Mucosa of gallbladder (tissue), 1 donor: Measurements from ENCODE around the gene LINGO3. TPM values are rescaled to one million over a fixed set of nuclear protein-coding genes. Genes with fewer than 3 reads are reported as not detected.

ENCODE experiments used
- DNase-seq: peaks from one replicate; pipeline ENCODE4 v3.0.0-alpha.2; 2020; ENCODE audit warnings: low spot score
- total RNA-seq: library from RNA; stranded (reverse); gene quantifications from one replicate; pipeline ENCODE4 v1.2.1, GENCODE V29; 2021
- donor health status: DM: no; HTN: no; CAD: no.

Gene LINGO3
- total RNA-seq, 1 donor from 2014 or later = 0.17 TPM

- DNase-seq = peak; percentile 89
Measured at GRCh38 chr19:2266183-2266993, 41.6 kb downstream of the LINGO3 start.

GRCh38 chr19:2261438-2262172 is 46.3 kb downstream of the LINGO3 start:
- no peak for DNase-seq

DNA sequence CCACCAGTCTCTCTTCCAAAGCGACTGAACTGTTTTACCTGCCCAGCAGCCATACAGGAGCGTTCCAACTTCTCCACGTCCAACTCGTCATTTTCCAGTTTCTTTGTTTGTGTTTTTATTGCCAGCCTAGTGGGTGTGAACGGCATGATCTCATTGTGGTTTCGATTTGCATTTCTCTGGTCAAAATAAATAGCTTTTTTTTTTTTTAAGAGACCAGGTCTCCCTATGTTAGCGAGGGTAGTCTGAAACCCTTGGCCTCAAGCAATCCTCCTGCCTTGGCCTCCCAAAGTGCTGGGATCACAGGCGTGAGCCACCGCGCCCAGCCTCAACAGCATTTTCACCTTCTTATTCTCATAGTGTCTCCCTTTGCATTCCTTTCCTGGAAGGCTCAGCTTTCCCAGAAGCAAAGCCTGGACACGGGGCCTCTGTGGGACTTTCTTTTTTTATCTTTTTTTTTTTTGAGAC is 47.6 kb downstream of the LINGO3 start:
- DNase-seq = no peak

GRCh38 chr19:2259336-2259735 is 48.6 kb downstream of the LINGO3 start:
- no peak for DNase-seq

Other genes starting within 250 kb of the LINGO3 start
- 59.0 TPM for gene MOB3A, start 211.8 kb downstream of the LINGO3 start, total RNA-seq
- 11.5 TPM for gene IZUMO4, start 211.2 kb downstream of the LINGO3 start, total RNA-seq
- gene AP3D1, start 156.6 kb downstream of the LINGO3 start, total RNA-seq = 125 TPM
- gene DOT1L, start 144.2 kb downstream of the LINGO3 start, total RNA-seq = 40.1 TPM
- gene PLEKHJ1, start 71.8 kb downstream of the LINGO3 start, total RNA-seq = 126 TPM
- gene SF3A2, start 71.3 kb downstream of the LINGO3 start, total RNA-seq = 72.8 TPM
- gene AMH, start 58.8 kb downstream of the LINGO3 start, total RNA-seq = 5.1 TPM
- gene JSRP1, start 51.7 kb downstream of the LINGO3 start, total RNA-seq = 0.17 TPM
- gene PEAK3, start 26.0 kb downstream of the LINGO3 start, total RNA-seq = 1.0 TPM
- gene LSM7, start 20.4 kb upstream of the LINGO3 start, total RNA-seq = 79.1 TPM
- gene SPPL2B, start 20.5 kb upstream of the LINGO3 start, total RNA-seq = 148 TPM
- not detected for gene TMPRSS9, start 52.1 kb upstream of the LINGO3 start, total RNA-seq
- gene TIMM13, start 119.4 kb upstream of the LINGO3 start, total RNA-seq = 76.4 TPM
- gene LMNB2, start 148.8 kb upstream of the LINGO3 start, total RNA-seq = 23.9 TPM
- gene GADD45B, start 168.0 kb upstream of the LINGO3 start, total RNA-seq = 59.8 TPM